Right renal pelvis (tissue), 4 donors: ENCODE results near the gene ANKS1B. TPM values are rescaled to one million over a fixed set of nuclear protein-coding genes. Genes with fewer than 3 reads are reported as not detected.
"Not testable (repeated sequence)": the region's sequence is repeated elsewhere in the genome, so short reads cannot be mapped to it uniquely, and the experiment has no call there.

Source experiments
- DNase-seq, 4 donors: peaks; one replicate each; pipeline ENCODE4 v3.0.0-alpha.2; 2013; ENCODE audit warnings: low read depth in 4 of 4, low spot score in 3 of 4, missing footprints in 1 of 4
- polyA plus RNA-seq, 4 donors: library from polyadenylated mRNA; unstranded; fragments of 120-200 nt; gene quantifications; one replicate each; pipeline ENCODE4 v1.2.1, GENCODE V29; 2013; ENCODE audit not compliant: insufficient read length in 4 of 4

ANKS1B gene
- polyA plus RNA-seq, 4 donors, result 3.1 to 3.9 (median 3.7) TPM

DNA sequence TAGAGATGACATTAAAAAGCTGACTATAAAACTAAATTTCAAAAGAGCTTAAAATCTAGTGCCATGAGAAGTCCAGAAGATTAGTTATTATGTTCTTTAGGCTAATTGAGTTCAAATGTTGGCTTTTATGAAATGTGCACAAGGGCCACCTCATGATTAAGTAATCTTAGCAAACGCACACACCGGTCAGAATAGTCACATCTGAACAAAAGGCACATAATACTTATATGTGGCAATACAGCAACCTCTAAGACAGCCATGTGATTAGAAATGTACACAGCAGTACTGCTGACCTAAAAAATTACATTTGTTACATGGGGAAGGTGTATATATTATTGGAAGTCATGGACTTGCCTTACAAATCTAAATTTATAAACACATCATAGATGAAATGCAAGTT lies 681.9 kb downstream of the ANKS1B start:
- no peak for DNase-seq

DNA sequence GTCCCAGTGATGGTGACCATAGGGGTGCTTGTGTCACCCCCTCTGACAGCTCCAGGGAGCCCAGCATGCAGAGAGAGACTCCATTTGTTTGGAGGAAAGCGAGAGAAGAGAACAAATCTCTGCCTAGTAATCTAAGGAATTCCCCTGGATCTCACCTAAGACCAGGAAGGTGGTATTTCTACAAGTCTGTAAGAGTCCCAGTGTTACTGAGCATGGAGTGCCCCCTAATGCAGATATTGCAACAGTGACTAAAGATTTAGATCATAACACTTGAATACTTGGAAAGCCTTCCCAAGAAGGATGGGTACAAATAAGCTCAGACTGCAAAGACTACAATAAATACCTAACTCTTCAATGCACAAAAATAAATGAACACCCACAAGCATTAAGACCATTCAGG lies 697.6 kb downstream of the ANKS1B start:
- DNase-seq, result no peak

DNA sequence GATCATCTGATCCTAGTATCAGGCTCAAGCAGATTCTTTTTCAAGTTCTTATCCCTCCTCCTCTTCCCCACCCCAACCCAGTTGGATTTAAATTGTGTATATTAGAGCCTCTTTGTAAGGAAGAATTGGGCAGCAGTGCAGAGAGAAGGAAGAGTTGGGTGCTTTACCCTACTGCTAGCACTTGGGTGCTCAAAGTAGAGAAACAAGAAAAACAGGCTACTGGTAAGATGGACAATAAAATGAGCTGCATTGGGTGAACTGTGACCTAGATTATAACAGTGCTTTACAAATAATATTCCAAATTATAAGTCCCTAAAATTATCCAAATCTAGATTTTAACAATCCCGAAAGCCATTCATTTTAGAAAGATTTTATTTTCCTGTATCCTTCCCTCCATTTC lies 700.6 kb downstream of the ANKS1B start:
- DNase-seq, result no peak

DNA sequence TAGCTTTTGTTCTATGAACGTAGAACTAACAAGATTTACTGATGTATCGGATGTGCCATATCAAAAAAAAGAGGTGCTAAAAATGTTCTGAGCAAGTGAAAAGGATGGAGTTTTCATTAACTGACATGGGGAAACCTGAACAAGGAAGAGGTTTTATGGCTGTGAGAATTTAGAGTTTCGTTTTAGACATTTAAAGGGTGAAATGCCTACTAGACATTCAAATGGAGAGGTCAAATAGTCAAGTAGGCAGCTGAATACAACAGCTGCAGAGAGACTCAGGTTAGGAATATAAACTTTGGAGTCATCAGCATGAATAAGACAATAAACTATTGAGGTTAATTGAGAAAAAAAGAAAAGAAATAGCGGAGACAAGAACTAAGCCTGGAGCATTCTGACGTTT lies 702.1 kb downstream of the ANKS1B start:
- DNase-seq, result no peak

DNA sequence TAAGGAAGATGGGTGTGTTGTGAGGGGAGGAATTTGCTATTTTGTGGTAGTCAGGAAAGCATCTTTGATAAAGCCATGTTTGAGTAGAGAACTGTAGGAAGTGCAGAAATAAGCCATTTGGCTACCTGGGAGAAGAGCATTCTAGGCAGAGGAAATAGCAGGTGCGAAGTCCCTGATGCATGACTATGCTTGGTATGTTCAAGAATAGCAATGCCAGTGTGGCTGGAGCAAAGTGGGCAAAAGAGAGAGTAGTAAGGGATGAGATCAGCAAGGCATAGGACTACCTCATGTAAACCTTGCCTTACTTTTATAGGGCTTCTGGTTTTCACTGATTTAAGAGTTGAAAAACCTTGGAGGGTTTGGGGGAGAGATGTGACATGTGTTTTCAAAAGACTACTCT lies 702.6 kb downstream of the ANKS1B start:
- DNase-seq, result no peak

DNA sequence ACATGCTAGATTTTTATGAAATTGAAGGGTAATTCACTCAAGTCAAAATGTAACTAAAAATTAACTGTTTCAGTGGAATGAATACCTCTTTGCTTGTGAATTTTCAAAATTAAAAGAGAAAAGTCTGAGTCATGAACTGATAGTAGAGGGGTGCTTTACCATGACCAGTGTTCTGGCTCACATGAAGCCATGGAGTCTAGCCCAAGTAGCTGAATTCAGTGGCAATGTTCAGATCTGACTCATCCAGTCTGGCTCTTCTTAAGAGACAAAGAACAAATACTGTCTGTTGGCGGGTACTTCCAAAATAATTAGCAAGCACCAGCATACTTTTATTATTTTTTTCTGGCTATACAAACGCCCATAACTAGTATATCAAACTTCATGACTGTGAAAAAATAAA lies 703.5 kb downstream of the ANKS1B start:
- no peak for DNase-seq

DNA sequence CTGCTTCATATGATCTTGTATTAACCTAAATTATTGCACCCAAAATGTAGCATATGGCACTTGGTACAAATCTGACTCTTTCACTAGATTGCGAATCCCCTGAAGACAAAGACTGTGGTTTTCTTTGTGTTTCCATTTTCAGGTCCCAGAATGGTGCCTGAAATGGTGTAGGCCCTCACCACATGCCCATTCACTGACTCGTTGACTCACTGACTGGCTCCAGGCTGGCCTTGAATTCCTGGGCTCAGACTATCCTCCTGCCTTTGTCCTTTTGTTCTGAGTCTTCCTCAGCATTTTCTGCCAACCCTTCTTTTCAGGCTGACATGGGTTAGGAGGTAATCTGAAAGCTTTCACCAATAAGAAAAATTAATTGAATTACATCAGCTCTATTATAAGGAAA lies 705.8 kb downstream of the ANKS1B start:
- no peak for DNase-seq

DNA sequence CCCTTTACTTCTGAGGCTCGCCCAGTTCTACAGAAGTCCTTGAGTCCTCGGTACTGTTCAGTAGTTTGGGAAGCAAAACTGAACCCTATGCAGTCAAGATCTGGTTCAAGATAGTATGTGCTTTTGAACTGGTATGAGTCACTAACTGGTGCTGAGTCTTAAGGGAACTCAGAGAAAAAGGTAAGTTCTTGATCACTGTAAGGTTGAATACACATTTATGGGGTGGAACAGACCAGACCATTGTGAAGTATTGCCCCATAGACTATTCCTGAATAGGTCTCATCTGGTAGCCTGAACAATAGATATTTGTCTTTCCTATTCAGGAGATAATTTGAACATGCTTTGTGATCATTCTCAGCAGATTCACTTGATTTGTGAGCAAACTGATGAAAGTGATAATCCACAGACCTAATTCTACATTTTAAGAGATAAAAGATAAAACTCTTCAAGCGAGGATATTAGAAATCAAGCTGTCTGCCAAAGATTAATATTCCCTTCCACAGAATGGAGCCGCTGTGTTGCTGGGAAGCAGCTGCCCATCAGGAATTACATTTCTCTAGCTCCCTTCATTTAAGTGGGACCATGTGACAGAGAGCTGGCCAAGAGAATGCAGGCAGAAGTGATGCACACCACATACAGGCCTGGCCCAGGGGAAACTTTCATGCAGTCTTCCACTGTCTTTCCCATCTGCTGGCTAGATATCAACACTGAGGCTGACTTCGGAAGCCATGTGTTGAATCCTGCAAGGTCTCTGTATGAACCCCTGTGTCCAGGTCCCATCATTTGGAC lies 707.0 kb downstream of the ANKS1B start:
- DNase-seq, result no peak

DNA sequence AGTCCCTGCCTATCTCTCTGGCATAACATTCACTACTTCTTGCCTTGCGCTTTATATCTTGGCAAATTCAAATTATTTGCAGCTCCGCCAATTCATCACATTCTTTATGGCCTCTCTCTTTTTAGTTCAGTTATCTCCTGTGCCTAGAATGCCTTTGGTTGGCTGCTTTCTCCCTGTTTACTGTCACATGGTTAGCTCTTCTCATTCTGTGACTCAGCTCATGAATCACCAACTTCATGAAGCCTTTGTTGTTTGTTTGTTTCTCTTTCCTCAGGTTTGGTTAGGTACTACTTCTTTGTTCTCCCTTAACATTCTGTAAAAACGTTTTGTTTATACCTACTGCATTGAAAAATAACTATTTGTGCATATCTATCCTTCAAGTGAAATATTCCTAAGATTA lies 713.7 kb downstream of the ANKS1B start:
- DNase-seq, result no peak

DNA sequence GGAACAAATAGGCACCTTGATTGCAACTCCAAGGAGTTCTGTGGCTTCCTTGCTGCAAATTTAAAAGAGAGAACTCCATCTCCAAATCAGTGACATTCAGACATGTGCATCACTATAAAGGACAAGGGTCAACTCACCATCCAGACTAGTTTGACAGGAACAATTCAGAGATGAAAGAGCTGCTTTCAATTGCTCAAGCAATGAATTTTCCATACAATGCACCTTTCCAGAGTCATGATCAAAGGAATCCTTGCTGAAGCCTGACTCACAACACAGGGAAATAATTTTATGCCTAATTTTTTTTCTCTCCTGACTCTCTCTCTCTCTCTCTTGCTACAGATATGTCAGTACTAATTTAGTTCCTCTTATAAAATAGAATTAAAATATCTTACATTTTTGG lies 717.7 kb downstream of the ANKS1B start:
- no peak for DNase-seq

DNA sequence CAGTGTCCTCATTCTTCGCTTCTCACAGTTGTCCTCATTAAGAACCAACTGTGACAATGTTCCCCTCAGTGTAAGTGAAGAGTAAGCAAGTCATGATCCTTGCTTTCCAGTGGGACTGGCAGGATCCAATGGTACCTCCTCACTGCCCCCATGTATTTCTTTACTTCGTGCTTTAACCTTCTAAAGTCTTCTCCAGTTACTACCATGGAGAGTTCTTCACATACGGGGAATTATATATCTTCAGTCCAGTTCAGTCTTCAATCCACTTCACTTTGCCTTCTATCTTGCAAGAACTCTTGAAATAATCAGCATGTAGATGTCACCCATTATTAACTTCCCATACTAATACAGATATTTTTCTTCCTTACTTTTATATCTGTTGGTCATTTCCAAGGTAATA lies 719.1 kb downstream of the ANKS1B start:
- DNase-seq, result no peak

DNA sequence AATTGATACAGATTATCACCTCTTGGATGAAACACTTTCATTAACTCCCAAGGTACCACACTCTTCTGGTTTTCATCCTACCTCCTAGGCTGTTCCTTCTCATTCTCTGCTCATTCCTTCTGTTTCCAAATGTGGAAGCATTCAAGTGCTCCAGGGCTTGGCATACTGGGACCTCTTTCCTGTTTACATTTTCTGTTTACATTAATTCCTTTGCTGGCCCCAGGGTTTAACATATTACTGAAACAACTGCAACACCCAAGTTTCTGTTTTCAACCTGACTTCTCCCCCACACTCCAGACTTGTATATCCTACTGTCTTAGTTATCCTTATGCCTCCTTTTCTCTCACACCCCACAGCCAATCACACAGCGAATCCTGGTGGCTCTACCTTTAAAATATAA lies 723.5 kb downstream of the ANKS1B start:
- DNase-seq, result no peak

DNA sequence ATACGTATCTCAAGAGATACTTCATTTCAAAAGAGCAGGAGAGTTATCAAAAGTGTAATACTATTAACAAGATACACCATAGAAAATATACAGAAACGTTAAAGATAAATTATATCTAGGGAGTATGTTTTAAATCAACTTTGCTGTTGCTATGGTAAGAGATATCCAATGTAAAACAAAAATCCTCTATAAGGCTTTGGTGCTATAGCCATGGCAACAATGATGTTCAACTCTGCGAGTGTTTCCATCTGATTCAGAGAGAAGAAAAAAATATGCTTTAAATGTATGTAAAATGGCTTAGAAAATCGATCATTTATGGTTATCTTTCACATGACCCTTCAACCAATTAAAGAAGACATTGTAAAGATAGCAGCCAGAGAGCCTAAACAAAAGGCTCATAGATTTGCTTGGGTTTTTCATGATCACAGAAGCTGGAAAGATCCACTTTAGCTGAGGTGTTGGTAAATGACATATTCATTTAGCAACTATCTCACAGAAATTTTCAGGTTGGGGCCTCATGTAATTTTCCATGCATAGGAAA lies 724.2 kb downstream of the ANKS1B start:
- no peak for DNase-seq

DNA sequence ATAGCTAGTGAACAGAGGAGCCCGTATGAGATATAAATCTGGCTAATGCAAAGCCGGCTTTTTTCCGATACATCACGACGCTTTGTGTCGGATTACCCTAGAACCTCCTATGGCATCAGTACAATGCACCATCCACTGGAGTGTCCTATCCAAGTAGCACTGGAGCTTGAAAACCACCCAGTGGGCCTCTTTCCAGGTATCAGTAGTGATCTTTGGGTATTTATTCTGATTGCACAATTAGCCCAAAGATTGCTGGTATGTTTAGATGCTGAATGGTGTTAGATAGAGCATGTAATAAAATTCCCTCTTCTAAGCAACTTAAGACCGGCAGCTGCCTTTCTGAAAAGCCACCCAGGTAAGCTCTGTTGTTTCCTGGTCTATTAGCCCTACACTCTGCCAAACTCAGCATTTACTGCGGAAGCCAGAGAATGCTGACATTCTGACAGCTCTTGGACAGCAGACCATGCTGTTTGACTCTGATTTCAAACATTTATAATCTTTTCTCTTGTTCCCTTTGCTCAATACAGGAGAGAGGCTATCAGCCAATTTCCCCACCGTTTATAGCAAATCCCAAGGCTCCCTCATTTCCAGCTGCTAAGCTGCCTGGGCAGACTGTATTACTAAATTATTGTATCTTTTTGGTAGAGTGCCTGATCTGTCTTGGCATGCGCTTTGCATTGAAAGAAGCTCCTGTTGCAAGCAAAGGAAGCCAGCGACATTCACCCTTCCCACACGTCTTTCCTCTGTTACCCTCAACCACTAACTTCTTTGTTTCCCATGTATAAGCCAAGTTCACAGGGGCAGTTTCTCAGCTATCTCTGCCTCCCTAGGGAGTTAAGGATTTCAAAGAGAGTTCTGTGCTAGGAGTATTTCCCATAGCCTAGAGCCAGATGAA lies 725.4 kb downstream of the ANKS1B start:
- no peak for DNase-seq

DNA sequence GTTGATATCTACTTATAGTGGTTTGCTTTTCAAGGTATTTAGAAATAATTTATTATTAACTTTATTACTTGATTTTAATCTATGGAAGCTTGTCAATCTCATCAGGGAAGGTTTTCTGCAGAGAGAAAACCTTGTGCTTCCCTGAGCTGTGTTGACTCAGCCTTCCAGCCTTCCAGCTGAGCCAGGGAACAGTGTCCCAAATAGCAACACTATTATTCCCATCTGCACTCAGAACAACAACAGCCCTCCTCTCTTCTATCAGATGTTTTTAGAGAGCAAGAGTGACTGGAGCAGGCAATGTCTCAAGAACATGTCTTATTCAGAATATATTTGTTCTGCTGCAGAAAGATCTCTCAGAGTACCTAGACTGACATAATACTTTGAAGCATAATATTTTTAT lies 727.1 kb downstream of the ANKS1B start:
- DNase-seq, result no peak

DNA sequence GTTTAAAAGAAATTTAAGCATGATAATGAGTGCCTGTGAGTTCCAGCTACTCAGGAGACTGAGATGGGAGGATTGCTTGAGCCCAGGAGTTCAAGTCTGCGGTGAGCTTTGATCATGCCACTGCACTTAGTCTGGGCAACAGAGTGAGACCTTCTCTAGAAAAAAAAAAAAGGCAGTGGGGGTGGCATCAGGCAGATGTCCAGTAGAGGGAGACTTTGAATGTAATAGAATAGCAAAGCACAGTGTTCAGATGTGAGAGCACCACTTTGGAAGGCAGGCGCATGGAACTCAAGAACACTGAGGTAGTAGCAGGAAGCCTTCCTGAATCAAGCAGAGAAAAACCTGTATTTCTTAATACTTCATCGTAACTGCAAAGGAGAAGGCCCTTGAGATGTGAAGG lies 731.7 kb downstream of the ANKS1B start:
- DNase-seq, result no peak

DNA sequence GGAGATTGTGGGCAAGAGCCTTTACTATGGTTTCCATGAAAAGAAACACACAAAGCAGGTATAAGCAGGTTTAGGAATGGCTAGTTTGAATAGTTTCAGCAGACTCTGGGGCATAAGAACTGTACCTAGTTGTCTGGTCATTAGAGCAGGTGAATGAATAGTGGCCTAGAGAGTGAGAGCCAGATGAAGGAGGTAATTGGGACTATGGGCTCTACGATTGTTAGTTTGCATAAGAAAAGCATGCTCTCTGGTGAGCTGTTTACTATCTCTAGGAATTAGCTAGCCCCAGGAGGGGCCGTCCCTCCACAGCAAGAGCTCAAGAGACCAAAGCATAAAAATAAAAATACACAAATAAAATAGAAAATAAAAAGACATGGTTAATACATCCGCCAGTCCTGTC lies 734.6 kb downstream of the ANKS1B start:
- no peak for DNase-seq

DNA sequence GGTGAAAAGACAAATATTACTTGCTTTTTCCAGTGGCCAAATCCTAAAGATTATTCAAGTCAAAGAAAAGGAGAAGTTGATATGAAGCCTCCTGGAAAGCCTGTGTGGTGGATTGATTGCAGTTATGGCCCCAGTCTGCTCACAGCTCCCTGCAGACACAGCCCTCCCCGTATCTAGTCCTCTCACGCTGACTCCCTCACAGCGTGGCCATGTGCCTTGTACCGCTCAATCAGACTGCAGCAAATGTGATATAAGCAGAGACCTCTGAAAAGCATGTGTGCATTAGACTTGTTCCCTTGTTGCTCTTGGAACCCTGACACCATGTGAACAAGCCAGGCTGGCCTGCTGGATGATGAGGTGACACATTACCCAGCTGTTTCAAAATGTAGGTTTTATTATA lies 735.2 kb downstream of the ANKS1B start:
- no peak for DNase-seq

DNA sequence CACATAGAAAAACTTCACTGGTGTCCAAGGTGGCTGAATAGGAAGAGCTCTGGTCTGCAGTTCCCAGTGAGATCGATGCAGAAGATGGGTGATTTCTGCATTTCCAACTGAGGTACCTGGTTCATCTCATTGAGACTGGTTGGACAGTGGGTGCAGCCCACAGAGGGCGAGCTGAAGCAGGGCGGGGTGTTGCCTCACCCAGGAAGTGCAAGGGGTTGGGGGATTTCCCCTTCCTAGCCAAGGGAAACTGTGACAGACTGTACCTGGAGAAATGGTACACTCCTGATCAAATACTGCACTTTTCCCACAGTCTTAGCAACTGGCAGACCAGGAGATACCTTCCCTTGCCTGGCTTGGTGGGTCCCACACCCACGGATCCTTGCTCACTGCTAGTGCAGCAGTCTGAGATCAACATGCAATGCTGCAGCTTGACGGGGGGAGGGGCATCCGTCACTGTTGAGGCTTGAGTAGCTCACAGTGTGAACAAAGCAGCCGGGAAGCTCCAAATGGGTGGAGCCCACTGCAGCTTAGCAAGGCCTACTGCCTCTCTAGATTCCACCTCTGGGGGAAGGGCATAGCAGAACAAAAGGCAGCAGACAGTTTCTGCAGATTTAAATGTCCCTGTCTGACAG lies 746.7 kb downstream of the ANKS1B start:
- not testable (repeated sequence) for DNase-seq

DNA sequence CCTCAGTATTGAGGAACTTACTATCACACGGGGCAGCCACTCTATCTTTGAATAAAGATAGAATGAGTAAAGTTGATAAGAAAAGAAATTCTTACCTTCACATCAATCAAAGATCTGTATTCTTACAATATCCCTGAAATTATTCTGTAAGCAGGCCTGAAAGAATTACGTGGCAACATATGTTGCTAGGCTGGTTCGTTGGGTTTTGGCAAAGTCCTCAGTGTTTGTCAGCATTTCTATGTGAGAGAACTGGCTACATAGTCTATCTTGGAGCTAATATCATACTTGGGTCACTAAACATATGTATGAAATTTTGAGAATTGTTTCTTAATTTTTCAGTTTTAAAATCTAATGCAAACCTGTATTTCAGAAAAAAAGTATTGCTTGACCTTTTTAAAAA lies 749.4 kb downstream of the ANKS1B start:
- DNase-seq, result no peak

DNA sequence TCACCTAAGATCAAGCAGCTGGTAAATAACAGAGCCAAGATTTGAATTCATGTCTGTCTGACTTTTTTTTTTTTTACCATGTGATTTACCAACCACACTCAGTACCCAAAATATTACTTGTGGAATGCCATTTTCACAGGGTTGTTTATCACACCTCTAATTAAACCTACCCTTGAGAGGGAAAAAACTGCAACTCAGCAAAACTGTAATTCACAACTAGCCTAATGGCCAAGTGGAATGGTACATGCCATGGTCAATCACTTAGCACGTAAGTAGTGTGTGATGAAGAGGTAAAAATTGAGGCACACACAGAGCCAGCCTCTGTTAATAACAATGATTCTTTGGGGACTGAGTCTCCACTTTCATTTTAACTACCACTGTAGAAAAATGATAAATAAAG lies 750.0 kb downstream of the ANKS1B start:
- DNase-seq, result no peak
